Inflammatory macrophage treated with lipopolysaccharide for 4 hours (primary cell): ENCODE results near the gene TBC1D5.
A peak's percentile ranks its signal among the peaks of the same experiment; 100 is the strongest.

Experiments
- DNase-seq: peaks from one replicate; pipeline ENCODE4 v3.0.0-alpha.2; 2020

Gene TBC1D5

GRCh38 chr3:17584066-17584465 is 158.4 kb downstream of the TBC1D5 start:
- DNase-seq: no peak

GRCh38 chr3:17583530-17583929 is 158.9 kb downstream of the TBC1D5 start:
- no peak for DNase-seq

GRCh38 chr3:17581421-17582080 is 160.9 kb downstream of the TBC1D5 start:
- DNase-seq: no peak

- peak; percentile 30 for DNase-seq
Observed at GRCh38 chr3:17580901-17581300, 161.5 kb downstream of the TBC1D5 start.

- no peak for DNase-seq
Observed at GRCh38 chr3:17579289-17580031, 163.0 kb downstream of the TBC1D5 start.

GRCh38 chr3:17577796-17578520 is 164.5 kb downstream of the TBC1D5 start:
- DNase-seq: no peak

- no peak for DNase-seq
Observed at GRCh38 chr3:17573396-17573795, 169.0 kb downstream of the TBC1D5 start.

GRCh38 chr3:17571686-17572085 is 170.7 kb downstream of the TBC1D5 start:
- DNase-seq: no peak

GRCh38 chr3:17562845-17563244 is 179.6 kb downstream of the TBC1D5 start:
- no peak for DNase-seq

- DNase-seq: no peak
Observed at GRCh38 chr3:17558565-17558964, 183.9 kb downstream of the TBC1D5 start.

GRCh38 chr3:17557749-17558463 is 184.5 kb downstream of the TBC1D5 start:
- DNase-seq: no peak

GRCh38 chr3:17555525-17555924 is 186.9 kb downstream of the TBC1D5 start:
- no peak for DNase-seq

GRCh38 chr3:17554078-17554477 is 188.4 kb downstream of the TBC1D5 start:
- no peak for DNase-seq

- no peak for DNase-seq
Observed at GRCh38 chr3:17553080-17553479, 189.4 kb downstream of the TBC1D5 start.

- no peak for DNase-seq
Observed at GRCh38 chr3:17552351-17552750, 190.1 kb downstream of the TBC1D5 start.

- DNase-seq: no peak
Observed at GRCh38 chr3:17551895-17552294, 190.5 kb downstream of the TBC1D5 start.

- DNase-seq: no peak
Observed at GRCh38 chr3:17551333-17551732, 191.1 kb downstream of the TBC1D5 start.

GRCh38 chr3:17550624-17551023 is 191.8 kb downstream of the TBC1D5 start:
- no peak for DNase-seq

- no peak for DNase-seq
Observed at GRCh38 chr3:17546500-17547255, 195.8 kb downstream of the TBC1D5 start.

- no peak for DNase-seq
Observed at GRCh38 chr3:17544632-17545031, 197.8 kb downstream of the TBC1D5 start.

- DNase-seq: no peak
Observed at GRCh38 chr3:17542591-17542990, 199.8 kb downstream of the TBC1D5 start.

- DNase-seq: no peak
Observed at GRCh38 chr3:17539436-17539835, 203.0 kb downstream of the TBC1D5 start.

GRCh38 chr3:17535274-17535673 is 207.2 kb downstream of the TBC1D5 start:
- no peak for DNase-seq
